ENCODE measurements around the gene EIF3F. TPM values are rescaled to one million over a fixed set of nuclear protein-coding genes. Genes with fewer than 3 reads are reported as not detected.

The EIF3F gene
- total and polyA plus RNA-seq, 8 donors: 153 to 400 (median 347) TPM

GRCh38 chr11:8033305-8034105, 46.4 kb downstream of the EIF3F start:
- Histone ChIP-seq H3K27me3 (peaks cover 0 to 40% of the 10 kb centered on the region in 2 donors), H3K36me3 (no peaks in the 10 kb centered on the region), H3K27ac (no peak overlapping the region), H3K9me3 (no peaks in the 10 kb centered on the region), H3K4me1 (peaks cover 4 to 6% of the 10 kb centered on the region in 2 donors), H3K4me3 (no peak overlapping the region)
- peak; percentile 85 for TF ChIP-seq CTCF (IDR thresholded peaks at IDR 0.05)
- intact Hi-C loops (cut with DNase I): loop anchor here in 1 of 2 donors (10.0 kb wide), 1 partner anchor 51 kb away; the partner anchor contains the start of gene TUB
- DNase-seq (peak in 3 of 4 donors; percentile 82 to 94 (median 87)), ATAC-seq (peak; percentile 95)

GRCh38 chr11:8034106-8034585, 47.0 kb downstream of the EIF3F start:
- no peak overlapping the region for H3K4me3 ChIP-seq
- no peak overlapping the region for H3K27ac ChIP-seq
- no peak for DNase-seq
- no peak for ATAC-seq
- no peaks in the 10 kb centered on the region for H3K36me3 ChIP-seq
- no peaks in the 10 kb centered on the region for H3K9me3 ChIP-seq
- peaks cover 4 to 6% of the 10 kb centered on the region in 2 donors for H3K4me1 ChIP-seq
- peaks cover 0 to 40% of the 10 kb centered on the region in 2 donors for H3K27me3 ChIP-seq
- no peak for TF ChIP-seq CTCF (IDR thresholded peaks at IDR 0.05)
- intact Hi-C loops (cut with DNase I): loop anchor here in 1 of 2 donors (10.0 kb wide), 1 partner anchor 51 kb away; the partner anchor contains the start of gene TUB

GRCh38 chr11:8034604-8035190, 47.6 kb downstream of the EIF3F start:
- Histone ChIP-seq H3K4me3 (no peak overlapping the region), H3K4me1 (peaks cover 4 to 6% of the 10 kb centered on the region in 2 donors), H3K27me3 (peaks cover 0 to 41% of the 10 kb centered on the region in 2 donors), H3K36me3 (no peaks in the 10 kb centered on the region), H3K27ac (no peak overlapping the region), H3K9me3 (no peaks in the 10 kb centered on the region)
- DNase-seq (no peak), ATAC-seq (no peak)
- intact Hi-C loops (cut with DNase I): loop anchor here in 1 of 2 donors (10.0 kb wide), 1 partner anchor 50 kb away; the partner anchor contains the start of gene TUB
- TF ChIP-seq CTCF (IDR thresholded peaks at IDR 0.05): no peak

GRCh38 chr11:8035200-8035855, 48.2 kb downstream of the EIF3F start:
- Histone ChIP-seq H3K9me3 (no peaks in the 10 kb centered on the region), H3K36me3 (no peaks in the 10 kb centered on the region), H3K27ac (no peak overlapping the region), H3K4me3 (no peak overlapping the region), H3K4me1 (peaks cover 4 to 6% of the 10 kb centered on the region in 2 donors), H3K27me3 (peaks cover 0 to 37% of the 10 kb centered on the region in 2 donors)
- no peak for ATAC-seq
- TF ChIP-seq CTCF (IDR thresholded peaks at IDR 0.05): no peak
- intact Hi-C loops (cut with DNase I): loop anchor here in 1 of 2 donors (10.0 kb wide), 1 partner anchor 49 kb away; the partner anchor contains the start of gene TUB
- no peak for DNase-seq

Measured in left lung (tissue), 10 donors.